Measurements from ENCODE around the gene TMPRSS4. TPM values are rescaled to one million over a fixed set of nuclear protein-coding genes. Genes with fewer than 3 reads are reported as not detected.
A peak's percentile ranks its signal among the peaks of the same experiment; 100 is the strongest.

TMPRSS4 gene
- total and polyA plus RNA-seq, 9 of the 15 experiments (the other 6 are each of a cell fraction or from before 2014, with no cell fraction given) = 4.0 to 10.0 (median 5.6) TPM

- TF ChIP-seq MBD1 (CRISPR knock-in tag; IDR thresholded peaks at IDR 0.05) (no peak), EP400 (IDR thresholded peaks at IDR 0.05) (no peak), SOX6 (IDR thresholded peaks at IDR 0.05) (no peak), REST (IDR thresholded peaks at IDR 0.05; ENCODE audit: borderline replicate concordance) (no peak), REST (CRISPR knock-in tag; IDR thresholded peaks at IDR 0.05; ENCODE audit: low read depth) (no peak), CBX5 (IDR thresholded peaks at IDR 0.05; ENCODE audit: borderline replicate concordance, low read depth) (no peak), IRF2 (CRISPR knock-in tag; IDR thresholded peaks at IDR 0.05) (no peak), ATF7 (IDR thresholded peaks at IDR 0.05) (no peak), EGR1 (conservative IDR thresholded peaks at IDR 0.05) (no peak), PRPF4 (IDR thresholded peaks at IDR 0.05; ENCODE audit: insufficient read depth, low read depth, low read length, poor library complexity, severe bottlenecking) (no peak), PTTG1 (tag; IDR thresholded peaks at IDR 0.05; ENCODE audit: low read depth) (no peak), PML (IDR thresholded peaks at IDR 0.05; ENCODE audit: low read length) (peak; percentile 98), MLX (CRISPR knock-in tag; conservative IDR thresholded peaks at IDR 0.05) (peak in 1 of 2 experiments; percentile 82; a peak in 1 of 4 replicates), PKNOX1 (IDR thresholded peaks at IDR 0.05) (no peak), NFIX (CRISPR knock-in tag; IDR thresholded peaks at IDR 0.05; ENCODE audit: low read depth) (no peak)
Observed at GRCh38 chr11:118126082-118126838, 49.4 kb downstream of the TMPRSS4 start (continued).
